Retina (tissue), 1 donor: ENCODE results near the gene WTIP.

Experiments
- DNase-seq: peaks from one replicate; pipeline ENCODE4 v3.0.0-alpha.2; 2016

WTIP gene

DNA sequence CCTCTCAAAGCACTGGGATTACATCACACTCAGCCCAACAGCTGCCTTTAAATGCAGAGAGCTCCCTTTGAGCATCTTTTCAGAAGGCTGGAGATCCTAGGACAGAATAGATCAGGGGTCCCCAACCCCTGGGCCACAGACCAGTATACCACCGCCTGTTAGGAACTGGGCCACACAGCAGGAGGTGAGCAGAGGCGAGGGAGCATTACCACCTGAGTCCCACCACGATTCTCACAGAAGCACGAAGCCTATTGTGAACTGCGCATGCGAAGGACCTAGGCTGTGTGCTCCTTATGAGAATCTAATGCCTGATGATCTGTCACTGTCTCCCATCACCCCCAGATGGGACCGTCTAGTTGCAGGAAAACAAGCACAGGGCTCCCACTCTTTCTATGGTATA lies 2.2 kb upstream of the WTIP start:
- DNase-seq, result no peak

DNA sequence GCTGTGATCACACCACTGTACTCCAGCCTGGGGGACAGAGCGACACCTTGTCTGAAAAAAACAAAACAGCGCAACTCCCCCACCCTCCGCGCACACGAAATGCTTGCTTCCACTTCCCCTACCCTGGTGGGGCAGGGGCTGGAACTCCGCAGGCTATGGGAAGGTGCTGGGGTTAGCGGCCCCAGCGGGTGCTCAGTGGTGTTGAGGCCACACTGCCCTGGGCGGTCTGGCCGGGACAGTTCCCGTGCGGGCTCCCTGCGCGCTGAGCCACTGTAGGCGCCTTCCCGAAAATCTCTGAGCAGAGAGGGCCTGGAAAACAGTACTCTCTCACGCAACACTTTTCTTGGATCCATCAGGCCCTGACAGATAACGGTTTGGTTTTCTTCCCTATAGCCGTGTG lies 1.1 kb upstream of the WTIP start:
- no peak for DNase-seq

DNA sequence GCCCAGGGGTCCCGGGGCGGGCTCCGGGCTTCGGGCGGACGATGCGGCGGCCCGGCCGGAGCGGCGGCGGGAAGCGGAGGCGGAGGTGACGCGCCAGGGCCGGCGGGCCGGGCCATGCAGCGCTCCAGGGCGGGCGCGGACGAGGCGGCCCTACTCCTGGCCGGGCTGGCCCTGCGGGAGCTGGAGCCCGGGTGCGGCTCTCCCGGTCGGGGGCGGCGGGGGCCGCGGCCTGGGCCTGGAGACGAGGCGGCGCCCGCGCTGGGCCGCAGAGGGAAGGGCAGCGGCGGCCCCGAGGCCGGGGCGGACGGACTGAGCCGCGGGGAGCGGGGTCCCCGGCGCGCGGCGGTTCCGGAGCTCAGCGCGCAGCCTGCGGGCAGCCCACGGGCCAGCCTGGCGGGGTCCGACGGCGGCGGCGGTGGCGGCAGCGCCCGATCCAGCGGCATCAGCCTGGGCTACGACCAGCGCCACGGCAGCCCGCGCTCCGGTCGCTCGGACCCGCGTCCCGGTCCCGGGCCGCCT lies 362 bp downstream of the WTIP start:
- DNase-seq, result no peak

DNA sequence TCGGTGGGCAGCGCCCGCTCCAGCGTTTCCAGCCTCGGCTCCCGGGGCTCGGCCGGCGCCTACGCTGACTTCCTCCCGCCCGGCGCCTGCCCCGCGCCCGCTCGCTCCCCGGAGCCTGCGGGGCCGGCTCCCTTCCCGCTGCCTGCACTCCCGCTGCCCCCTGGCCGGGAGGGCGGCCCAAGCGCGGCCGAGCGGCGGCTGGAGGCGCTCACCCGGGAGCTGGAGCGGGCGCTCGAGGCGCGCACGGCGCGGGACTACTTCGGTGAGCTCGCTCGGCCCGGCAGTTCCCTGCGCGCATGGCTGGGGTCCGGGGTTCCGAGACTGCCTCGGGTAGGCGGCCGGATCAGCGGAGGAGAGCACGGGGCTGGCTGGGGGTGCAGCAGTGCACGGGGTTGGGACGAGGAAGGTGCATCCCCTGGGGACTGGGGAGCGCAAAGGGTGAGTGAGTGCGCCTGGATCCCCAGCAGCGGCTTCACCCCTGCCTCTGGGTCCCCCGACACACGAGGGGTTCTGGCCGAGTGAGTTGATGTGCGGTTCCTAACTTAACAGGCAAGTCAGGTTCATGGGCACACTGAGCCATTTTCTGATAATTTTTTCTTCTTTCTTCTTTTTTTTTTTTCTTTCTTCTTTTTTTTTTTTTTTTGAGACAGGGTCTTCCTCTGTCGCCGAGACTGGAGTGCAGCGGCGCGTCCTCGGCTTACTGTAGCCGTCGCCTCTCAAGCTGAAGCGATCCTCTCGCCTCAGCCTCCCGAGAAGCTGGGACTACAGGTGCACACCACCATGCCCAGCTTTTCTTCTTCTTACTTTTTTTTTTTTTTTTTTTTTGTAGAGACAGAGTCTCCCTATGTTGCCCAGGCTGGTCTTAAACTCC lies 1.1 kb downstream of the WTIP start:
- DNase-seq, result peak; percentile 66

DNA sequence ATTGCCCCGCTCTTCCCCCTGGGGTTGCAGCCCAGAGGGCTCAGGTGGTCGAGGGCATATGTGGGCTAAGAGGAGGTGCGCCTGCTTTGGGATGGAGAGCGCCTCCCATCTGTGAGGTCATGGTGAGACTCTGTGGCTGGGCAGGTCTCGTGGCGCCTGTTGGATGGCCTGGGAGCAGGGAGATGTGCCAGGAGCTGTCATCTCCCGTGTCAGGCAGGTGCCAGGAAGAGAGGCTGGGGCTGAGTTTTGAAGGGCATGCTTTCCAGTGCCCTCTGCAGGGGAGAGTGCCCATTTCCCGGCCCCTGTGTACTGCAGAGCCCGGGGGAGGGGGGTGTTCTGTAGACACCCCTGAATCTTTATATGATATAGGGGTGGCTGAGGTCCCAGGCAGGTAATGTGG lies 2.8 kb downstream of the WTIP start:
- DNase-seq, result no peak

DNA sequence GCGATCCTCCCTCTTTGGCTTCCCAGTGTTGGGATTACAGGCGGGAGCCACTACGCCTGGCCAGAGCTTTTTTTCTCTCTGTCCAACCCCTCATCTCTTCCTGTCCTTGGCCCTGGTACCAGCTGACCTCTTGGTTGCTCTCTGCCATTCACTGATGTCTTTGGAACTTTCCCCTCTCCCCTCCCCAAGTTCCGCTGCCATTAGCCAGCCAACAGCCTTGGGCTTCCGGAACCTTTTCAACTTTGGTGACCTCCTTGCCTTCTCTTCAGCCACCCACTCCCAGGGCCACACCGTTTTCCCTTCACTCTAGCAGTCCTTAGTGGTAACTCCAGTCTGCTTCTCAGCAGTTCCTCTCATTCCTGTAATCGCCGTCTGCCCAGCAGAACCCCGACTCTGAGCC lies 4.3 kb downstream of the WTIP start:
- no peak for DNase-seq

DNA sequence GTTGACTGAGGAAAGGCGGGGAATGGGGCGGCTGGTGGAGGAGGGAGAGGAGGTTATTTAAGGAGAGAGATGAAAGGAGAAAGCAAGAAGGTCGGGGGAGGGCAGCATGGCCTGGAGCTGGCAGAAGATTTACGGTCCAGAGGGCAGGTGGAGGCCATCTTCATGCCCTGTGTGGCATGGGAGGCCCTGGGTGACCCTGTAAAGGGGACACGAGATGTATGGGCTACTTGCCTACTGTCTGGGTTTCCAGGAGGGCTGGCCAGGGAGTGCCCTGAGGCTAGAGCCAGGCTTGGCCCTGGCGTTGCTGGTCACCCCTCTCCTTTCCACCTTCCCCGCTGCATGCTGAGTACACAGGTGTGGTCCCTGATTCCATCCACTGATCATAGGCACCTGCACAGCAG lies 6.1 kb downstream of the WTIP start:
- no peak for DNase-seq

DNA sequence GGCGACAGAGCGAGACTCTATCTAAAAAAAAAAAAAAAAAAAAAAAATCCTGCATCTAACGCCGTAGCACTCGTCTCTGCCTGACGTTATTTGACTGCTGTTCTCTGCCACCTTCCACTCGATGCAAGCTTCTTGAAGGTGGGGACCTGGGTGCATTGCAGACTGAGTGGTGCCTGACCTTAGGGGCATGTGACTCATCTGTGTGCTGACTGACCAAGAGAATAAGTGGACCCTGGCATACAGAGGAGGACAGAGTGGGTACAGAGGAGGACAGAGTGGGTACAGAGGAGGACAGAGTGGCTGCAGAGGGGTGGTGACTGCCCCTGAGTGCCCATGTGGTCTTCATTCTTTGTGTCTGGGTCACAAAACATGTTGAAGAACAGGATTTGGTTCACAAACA lies 7.6 kb downstream of the WTIP start:
- no peak for DNase-seq

DNA sequence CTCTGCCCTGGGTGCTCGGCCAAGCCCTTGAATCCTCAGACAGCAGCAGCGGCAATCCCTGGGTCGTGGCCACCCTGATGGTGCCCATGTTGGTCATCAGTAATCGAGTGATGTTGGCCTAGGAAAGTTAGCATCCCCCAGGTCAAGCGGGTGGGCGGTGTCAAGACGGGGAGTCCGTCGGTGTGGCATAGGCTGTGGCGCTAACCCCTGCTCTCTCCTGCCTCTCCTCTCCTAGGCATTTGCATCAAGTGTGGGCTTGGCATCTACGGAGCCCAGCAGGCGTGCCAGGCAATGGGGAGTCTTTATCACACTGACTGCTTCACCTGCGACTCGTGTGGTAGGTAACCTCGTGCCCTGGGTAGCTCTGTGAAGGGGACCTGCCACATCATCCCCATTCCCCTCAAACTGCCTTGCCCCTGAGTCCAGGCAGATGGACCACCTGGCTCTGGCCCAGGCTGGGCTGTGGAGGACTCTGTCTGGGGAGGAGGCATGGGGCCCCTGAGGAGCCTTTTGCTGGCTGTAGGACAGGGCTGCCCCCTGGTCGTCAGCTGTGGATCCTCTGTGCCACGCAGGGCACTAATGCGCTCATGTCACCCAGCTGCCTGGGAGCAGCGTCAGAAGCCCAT lies 8.7 kb downstream of the WTIP start:
- no peak for DNase-seq

DNA sequence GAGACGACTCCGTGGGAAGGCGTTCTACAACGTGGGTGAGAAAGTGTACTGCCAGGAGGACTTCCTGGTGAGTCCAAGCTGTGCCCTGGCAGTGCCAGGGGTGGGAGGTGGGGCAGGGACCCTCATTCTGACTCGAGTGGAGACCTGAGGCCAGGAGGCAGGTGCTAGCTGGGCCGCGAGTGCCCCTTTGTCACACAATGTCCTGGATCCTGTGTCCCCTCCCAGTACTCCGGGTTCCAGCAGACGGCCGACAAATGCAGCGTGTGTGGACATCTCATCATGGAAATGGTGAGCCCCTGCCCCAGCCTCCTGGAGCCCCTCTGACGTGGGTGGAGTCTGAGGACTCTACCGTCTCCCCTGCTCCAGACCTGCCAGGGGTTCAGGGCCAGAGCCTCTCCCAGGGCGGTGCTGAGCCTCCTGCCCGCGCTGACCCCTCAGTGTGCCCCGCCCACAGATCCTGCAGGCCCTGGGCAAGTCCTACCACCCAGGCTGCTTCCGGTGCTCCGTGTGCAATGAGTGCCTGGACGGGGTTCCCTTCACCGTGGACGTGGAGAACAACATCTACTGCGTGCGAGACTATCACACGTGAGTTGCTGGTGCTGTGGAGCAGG lies 11.6 kb downstream of the WTIP start:
- DNase-seq, result no peak

DNA sequence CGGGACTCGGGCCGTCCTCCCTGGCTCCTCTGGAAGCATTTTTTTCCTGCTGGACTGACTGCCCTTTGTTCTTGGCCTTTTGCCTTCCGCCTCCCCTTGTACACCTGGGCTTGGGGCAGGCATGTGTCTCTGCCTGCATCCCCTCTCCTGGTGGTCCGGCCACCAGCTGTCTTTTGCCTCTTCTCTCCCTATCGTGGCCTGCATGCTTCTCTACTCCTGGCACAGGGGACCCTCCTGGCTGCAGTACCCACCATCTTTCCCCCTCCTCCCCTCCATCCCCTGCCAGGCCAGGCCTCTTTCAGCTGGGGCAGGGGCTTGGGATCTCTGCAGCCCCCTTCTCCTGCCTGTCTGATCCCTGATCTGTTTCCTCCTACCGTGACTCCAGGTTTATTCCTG lies 12.1 kb downstream of the WTIP start:
- no peak for DNase-seq

DNA sequence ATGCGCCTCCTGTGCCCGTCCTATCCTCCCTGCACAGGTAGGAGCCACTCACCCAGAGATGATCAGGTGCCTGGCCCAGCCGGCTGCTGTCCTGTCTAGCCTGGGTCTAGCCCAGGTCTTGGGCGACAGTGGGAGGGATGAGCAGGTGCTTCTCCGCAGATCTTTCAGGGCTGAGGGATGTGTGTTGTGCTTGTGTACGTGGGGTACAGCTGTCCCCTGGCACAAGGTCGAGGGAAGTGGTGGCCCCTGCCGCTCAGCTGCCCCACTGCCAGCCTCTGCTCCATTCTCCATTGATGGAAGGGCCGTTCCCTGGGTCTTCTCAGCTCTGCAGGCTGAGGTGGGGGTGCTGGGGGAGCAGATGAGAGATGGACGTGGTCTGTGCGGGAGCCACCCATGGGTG lies 13.0 kb downstream of the WTIP start:
- DNase-seq, result no peak

DNA sequence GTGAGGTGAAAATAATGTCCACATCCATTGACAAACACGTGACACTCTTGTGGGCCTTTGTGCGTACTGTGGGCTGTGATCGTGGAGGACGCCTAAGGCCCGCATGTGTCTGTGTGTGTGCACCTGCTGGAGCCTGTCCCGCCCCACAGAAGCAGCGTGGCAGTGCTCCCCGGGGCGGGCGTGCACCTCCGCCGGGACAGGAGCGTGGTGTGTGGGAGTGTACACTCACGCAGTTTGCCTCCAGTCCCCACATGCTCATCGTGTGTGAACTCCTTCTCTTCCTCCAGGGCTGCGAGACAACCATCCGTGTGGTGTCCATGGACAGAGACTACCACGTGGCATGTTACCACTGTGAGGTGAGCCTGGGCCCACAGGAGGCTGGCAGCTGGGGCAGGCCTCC lies 13.9 kb downstream of the WTIP start:
- no peak for DNase-seq

DNA sequence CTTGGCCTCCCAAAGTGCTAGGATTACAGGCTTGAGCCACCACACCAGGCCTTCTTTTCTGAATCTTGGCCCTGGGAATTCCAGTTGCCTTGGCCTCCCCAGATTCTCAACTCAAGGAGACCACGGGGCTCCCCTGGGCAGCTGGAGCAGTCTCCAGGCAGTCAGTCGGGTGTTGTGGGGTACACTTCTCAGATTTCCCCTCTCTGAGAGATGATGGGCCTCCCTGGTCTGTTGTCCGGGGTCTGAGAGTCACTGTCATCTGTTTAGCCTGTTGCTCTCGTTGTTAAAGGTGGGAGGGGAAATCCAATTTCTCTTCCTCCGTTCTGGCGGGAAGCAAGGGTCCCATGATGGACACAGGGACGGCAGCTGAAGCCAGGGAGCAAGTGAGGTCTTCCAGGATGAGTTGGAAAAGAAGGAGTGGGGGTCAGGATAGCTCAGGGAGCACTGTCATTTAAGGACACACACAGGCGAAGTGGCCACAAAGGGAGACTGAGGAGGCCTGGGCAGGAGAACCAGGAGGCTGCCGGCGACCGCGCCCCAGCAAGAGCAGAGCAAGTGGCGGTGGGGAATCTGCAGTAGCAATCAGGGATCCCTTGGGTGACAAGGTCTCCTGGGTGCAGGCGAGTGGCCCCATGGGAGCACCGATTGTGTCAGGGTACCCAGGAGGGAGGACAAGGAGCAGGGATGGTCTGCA lies 15.7 kb downstream of the WTIP start:
- no peak for DNase-seq

DNA sequence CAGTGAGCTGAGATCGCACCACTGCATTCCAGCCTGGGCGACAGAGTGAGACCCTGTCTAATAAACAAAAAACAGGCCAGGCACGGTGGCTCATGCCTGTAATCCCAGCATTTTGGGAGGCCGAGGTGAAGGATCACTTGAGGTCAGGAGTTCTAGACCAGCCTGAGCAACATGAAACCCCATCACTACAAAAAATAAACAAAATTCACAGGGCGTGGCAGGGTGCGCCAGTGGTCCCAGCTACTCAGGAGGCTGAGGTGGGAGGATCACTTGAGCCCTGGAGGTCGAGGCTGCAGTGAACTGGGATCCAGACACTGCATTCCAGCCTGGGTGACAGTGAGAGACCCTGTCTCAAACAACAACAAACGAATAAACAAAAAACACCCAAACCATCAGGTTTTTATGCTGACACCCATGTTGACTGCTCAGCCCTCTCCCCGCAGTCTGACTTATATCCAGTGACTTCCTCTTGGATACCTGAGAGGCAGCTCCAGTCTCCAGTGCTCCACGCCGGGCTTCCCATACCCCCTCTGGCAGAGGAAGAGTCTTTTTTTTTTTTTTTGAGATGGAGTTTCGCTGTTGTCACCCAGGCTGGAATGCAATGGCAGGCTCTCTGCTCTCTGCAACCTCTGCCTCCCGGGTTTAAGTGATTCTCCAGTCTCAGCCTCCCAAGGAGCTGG lies 17.7 kb downstream of the WTIP start:
- DNase-seq, result no peak

DNA sequence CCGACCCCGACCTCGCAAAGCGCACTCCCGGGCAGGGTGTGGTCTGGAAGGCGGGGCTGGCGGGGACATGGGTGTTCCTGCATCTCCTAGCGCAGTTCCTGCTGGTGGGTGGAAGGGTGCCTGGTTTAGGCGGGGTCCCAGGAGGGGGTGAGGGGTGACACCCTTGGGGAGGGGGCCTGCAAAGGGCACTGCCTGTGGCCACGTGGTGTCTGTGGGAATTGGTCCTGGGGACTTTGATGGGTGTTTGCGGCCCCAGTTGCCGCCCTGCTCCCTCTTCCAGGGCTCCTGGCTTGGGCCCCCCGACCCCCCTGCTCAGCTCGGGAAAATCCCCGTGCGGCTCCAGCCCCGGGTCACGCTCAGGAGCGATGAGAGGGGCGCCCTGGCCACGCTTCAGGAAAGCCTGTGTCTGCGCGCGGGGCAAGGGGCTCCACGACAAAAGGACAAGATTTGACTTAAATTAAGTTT lies 19.1 kb downstream of the WTIP start:
- no peak for DNase-seq

DNA sequence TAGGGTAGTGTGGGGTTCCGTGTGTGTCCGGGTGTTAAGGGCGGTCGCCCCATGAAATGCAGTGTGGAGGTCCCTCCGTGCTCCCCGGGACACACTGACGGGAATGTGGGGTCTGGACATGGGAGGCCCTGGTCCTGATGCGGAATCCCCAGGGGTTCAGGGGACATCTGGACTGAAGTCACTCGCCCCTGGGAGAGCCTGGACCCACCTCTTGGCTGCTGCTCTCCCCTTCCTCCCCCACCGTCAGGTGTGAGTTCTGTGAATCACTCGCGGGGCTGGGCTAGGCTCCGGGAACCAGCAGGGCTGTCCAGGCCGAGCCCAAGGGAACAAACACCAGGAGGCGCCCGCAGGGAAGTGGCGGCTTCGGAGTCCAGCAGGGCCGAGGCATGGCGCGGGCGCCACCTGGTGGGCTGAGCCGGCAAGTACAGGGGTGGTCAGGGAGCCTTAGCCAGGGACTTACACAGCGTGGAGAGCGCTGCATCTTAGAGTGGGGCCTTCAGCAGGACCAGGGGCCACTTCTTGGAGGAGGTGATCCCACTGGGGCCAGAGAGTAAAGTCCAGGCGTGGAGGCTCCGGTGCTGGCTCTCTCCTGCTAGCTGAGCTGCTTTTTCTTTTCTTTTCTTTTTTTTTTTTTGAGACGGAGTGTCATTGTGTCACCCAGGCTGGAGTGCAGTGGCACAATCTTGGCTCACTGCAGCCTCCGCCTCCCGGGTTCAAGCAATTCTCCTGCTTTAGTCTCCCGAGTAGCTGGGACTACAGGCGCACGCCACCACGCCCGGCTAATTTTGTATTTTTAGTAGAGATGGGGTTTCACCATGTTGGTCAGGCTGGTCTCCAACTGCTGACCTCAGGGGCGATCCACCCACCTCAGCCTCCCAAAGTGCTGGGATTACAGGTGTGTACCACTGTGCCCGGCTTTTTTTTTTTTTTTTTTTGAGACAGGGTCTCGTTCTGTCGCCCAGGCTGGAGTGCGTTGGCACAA lies 20.1 kb downstream of the WTIP start:
- peak; percentile 95 for DNase-seq

DNA sequence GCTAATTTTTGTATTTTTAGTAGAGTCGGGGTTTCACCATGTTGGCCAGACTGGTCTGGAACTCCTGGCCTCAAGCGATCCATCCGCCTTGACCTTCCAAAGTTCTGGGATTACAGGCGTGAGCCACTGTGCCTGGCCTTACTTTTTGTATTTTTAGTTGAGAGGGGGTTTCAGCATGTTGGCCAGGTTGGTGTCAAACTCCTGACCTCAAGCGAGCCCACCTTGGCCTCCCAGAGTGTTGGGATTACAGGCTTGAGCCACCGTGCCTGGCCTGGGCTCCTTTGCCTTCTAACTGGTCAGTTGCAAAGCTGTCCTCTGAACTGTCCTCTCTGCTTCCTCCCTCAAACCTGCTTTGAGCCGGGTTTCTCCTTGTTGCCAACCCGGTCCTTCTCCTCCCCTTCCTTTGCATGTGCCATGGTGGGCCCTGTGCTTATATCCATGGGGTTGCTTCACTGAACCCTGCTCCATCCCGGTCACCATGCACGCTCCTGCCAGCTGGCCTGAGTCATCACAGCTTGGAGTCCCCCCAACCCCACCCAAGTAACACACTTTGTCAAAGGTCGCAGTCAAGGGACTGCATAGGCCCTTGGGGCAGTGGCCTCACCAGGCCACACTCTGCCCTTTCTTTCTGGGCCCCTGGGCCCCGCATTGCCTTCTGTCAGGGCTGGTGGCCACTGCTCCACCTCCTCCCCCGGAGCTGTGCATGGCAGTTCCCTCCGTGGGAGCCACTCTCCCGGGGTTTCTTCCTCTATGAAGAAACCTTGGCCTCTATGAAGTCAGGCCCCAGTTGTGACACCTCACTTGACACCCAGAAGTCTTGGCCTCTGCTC lies 21.2 kb downstream of the WTIP start:
- no peak for DNase-seq

DNA sequence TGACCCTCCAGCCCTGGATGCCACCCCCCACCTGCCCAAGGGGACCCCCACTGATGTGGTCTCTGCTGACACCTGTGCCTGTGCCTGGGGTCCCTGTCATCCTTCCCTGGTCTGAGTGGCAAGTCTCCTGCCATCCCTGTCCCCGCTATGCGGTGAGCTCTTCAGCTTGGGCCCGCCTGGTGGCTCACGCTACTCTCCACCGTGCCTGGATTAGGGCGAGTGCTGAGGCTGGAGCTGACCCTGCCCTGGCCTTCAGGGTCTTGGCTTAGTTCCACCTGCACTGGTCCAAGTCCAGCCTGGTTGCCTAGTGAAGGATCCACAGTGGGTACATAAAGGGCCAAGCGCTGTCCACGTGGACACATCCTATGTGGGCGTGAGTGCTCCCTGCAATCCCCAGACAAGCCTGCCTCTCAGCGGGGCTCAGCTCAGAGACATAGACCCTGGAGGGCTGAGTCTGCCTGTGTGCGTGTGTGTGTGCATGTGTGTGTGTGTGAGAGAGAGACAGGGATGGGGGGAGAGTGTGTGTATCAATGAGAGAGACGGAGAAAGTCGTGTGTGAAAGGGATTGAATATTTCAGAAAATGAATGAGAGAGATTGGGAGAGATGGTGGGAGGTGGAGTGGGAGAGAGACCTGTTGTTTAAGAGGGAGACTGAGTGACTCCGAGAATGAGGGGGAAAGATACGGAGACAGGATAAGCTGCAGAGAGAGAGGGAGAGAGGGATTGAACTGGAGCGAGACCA lies 22.1 kb downstream of the WTIP start:
- no peak for DNase-seq
